Lung (tissue), 12 donors: ENCODE measurements around the gene UBE4A. TPM values are rescaled to one million over a fixed set of nuclear protein-coding genes. Genes with fewer than 3 reads are reported as not detected.

ENCODE experiments used
- ATAC-seq: fragments of 200-7000 bp; cut with Tn5 transposase; one replicate; pipeline ENCODE4 v1.9.1; 2020; ENCODE audit warnings: moderate number of reproducible peaks; ENCODE audit not compliant: insufficient read depth, low FRiP score
- DNase-seq, 3 donors: peaks; one replicate each; pipeline ENCODE4 v3.0.0-alpha.2; 2013 to 2017
- H3K27ac ChIP-seq, 2 donors: one replicate each; pipeline ENCODE4 v1.5.1; 2013; ENCODE audit warnings: mild to moderate bottlenecking in 2 of 2, moderate library complexity in 2 of 2, control low read depth in 1 of 2, inconsistent platforms in 1 of 2, low read depth in 1 of 2, low read length in 1 of 2
- H3K27me3 ChIP-seq, 3 donors: one replicate each; pipeline ENCODE4 v1.5.1; 2013; ENCODE audit warnings: low read length in 2 of 3; ENCODE audit not compliant: control insufficient read depth in 3 of 3, insufficient read depth in 3 of 3
- H3K36me3 ChIP-seq, 4 donors: one replicate each; pipeline ENCODE4 v1.5.1; 2013; ENCODE audit warnings: low read length in 4 of 4, mild to moderate bottlenecking in 1 of 4, moderate library complexity in 1 of 4; ENCODE audit not compliant: control insufficient read depth in 4 of 4, insufficient read depth in 4 of 4
- H3K4me1 ChIP-seq, 5 donors: one replicate each; pipeline ENCODE4 v1.5.1; 2013; ENCODE audit warnings: low read length in 5 of 5, mild to moderate bottlenecking in 2 of 5, moderate library complexity in 1 of 5; ENCODE audit not compliant: control insufficient read depth in 5 of 5, insufficient read depth in 5 of 5
- H3K4me3 ChIP-seq: one replicate; pipeline ENCODE4 v1.5.1; 2013; ENCODE audit warnings: mild to moderate bottlenecking, control low read depth, moderate library complexity
- H3K9ac ChIP-seq, 2 donors: one replicate each; pipeline ENCODE4 v1.5.1; 2013; ENCODE audit warnings: low read length in 2 of 2, control low read depth in 1 of 2; ENCODE audit not compliant: insufficient read depth in 1 of 2
- H3K9me3 ChIP-seq, 4 donors: one replicate each; pipeline ENCODE4 v1.5.1; 2013; ENCODE audit warnings: low read length in 3 of 4, mild to moderate bottlenecking in 1 of 4, moderate library complexity in 1 of 4; ENCODE audit not compliant: control insufficient read depth in 4 of 4, insufficient read depth in 3 of 4
- WGBS, 2 donors: extraction: QIAGEN DNeasy Blood & Tissue Kit; methylation state at CpG; one replicate each; pipeline ENCODE4 v1.1.7; 2013; 5-methylcytosine and 5-hydroxymethylcytosine counted together
- polyA plus RNA-seq, 2 donors: library from polyadenylated mRNA; stranded (reverse); fragments of 200-250 nt; gene quantifications; one replicate each; pipeline ENCODE4 v1.2.1, GENCODE V29; 2013
- total RNA-seq, 2 donors: library from RNA; depleted of rRNA in 1 of 2; stranded (reverse); fragments of >200 nt in 1 of 2; gene quantifications; one replicate each; pipeline ENCODE4 v1.2.1, GENCODE V29; 2014 to 2021
- TF ChIP-seq, protein P1 (sequence below): IDR thresholded peaks from 2 replicates; pipeline ENCODE4 v1.5.1; 2012; ENCODE audit warnings: mild to moderate bottlenecking; ENCODE audit errors: control extremely low read depth, extremely low read depth
- donor health status: control.
- donor health status: control.
- donor health status: Bipolar disorder and iron deficiency.
- donor health status: healthy.
- donor health status: DM: yes; HTN: yes; CAD: no.

UBE4A gene
- total and polyA plus RNA-seq, 4 donors, result 14.9 to 53.2 (median 27.8) TPM

DNA sequence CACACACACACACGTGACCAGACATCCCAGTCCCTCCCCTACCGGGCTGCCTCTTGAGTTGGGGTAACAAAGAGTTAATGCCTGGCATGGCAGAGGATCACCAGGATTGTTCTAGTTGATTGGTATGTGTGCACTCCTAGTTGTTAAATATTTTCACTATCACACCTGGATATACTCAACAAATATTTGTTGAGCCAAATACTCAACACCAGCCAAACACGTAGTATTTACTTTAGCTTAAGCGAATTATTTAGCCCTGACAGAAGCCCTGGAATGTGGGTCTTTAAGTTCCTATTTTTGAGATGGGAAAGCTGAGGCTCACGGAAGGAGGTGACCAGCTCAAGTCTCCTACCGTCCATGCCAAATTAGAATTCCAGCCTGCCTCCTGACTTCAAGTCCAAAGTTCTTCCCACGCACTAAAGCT is 44.4 kb upstream of the UBE4A start:
- Histone ChIP-seq H3K9ac (no peak overlapping the region), H3K36me3 (no peaks in the 10 kb centered on the region), H3K27me3 (no peaks in the 10 kb centered on the region), H3K27ac (no peak overlapping the region), H3K4me3 (no peak overlapping the region), H3K9me3 (no peaks in the 10 kb centered on the region), H3K4me1 (peaks cover 0 to 21% (median 13%) of the 10 kb centered on the region in 5 donors)
- 53 to 72% methylated on average over 7 of the region's 7 CpGs for WGBS, 2 donors
- TF ChIP-seq, protein P1, sequence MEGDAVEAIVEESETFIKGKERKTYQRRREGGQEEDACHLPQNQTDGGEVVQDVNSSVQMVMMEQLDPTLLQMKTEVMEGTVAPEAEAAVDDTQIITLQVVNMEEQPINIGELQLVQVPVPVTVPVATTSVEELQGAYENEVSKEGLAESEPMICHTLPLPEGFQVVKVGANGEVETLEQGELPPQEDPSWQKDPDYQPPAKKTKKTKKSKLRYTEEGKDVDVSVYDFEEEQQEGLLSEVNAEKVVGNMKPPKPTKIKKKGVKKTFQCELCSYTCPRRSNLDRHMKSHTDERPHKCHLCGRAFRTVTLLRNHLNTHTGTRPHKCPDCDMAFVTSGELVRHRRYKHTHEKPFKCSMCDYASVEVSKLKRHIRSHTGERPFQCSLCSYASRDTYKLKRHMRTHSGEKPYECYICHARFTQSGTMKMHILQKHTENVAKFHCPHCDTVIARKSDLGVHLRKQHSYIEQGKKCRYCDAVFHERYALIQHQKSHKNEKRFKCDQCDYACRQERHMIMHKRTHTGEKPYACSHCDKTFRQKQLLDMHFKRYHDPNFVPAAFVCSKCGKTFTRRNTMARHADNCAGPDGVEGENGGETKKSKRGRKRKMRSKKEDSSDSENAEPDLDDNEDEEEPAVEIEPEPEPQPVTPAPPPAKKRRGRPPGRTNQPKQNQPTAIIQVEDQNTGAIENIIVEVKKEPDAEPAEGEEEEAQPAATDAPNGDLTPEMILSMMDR, result no peak
- DNase-seq, result peak in 2 of 3 donors; percentile 29 to 56
- ATAC-seq, result no peak

DNA sequence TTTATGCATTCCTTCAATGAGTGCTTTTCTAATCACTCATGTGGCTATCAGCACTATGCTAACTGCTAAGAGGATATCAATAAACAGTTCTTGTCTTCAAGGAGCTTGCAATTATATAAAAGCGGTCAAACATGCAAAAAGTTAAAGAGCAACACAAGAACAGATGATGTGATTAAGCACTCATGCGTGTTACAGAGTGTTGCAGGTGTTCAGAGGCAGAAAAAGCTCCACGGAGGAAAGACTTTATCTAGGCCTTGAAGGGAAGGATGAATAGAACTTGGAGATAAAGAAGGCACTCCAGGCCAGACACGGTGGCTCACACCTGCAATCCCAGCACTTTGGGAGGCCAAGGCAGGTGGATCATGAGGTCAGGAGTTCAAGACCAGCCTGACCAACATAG is 41.3 kb upstream of the UBE4A start:
- no peak overlapping the region for H3K27ac ChIP-seq
- DNase-seq (no peak), ATAC-seq (no peak)
- H3K9me3 ChIP-seq, result no peaks in the 10 kb centered on the region
- no peaks in the 10 kb centered on the region for H3K27me3 ChIP-seq
- H3K4me3 ChIP-seq, result no peak overlapping the region
- WGBS, 2 donors, result 77 to 80% methylated on average over 4 of the region's 4 CpGs
- H3K36me3 ChIP-seq, result no peaks in the 10 kb centered on the region
- H3K9ac ChIP-seq, result no peak overlapping the region
- H3K4me1 ChIP-seq, result peaks cover 0 to 21% (median 15%) of the 10 kb centered on the region in 5 donors
- TF ChIP-seq, protein P1, result no peak

DNA sequence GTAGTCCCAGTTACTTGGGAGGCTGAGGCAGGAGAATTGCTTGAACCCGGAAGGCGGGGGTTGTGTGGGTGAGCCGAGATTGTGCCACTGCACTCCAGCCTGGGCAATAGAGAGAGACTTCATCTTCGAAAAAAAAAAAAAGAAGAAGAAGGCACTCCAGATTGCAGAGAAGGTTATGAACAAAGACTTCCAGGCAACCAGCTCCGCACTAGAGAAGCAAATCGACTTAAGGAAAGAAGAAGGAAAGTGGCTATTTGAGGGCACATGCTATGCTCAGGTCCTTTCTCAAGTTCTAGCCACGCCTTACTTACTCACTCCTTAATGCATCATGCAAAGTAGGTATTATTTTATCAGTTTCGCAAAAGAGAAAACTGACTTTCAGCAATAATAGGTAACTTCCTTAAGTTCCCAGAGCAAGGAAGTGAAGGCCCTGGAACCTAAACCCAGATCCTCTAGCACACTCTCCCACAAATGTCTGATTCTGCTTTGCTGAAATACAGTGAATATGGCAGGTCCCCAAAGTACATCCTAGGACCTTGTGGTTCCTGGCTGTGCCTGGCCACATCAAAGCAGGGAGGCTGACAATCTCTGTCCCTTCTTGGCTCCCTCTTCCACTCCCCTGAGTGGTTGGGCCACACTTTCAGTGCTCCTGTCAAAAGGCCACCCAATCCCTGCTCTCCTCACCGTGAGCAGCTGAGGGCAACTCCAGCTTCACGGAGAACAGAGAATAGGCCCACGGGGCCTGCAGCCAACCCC is 40.6 kb upstream of the UBE4A start:
- WGBS, 2 donors, result 60 to 68% methylated on average over 11 of the region's 11 CpGs
- H3K4me1 ChIP-seq, result peaks cover 0 to 21% (median 15%) of the 10 kb centered on the region in 5 donors
- no peaks in the 10 kb centered on the region for H3K36me3 ChIP-seq
- ATAC-seq, result peak; percentile 6
- no peaks in the 10 kb centered on the region for H3K9me3 ChIP-seq
- peak overlapping the region in 1 of 2 donors; percentile 89 for H3K27ac ChIP-seq
- no peaks in the 10 kb centered on the region for H3K27me3 ChIP-seq
- no peak for DNase-seq
- TF ChIP-seq, protein P1, result no peak
- no peak overlapping the region for H3K4me3 ChIP-seq
- H3K9ac ChIP-seq, result no peak overlapping the region

DNA sequence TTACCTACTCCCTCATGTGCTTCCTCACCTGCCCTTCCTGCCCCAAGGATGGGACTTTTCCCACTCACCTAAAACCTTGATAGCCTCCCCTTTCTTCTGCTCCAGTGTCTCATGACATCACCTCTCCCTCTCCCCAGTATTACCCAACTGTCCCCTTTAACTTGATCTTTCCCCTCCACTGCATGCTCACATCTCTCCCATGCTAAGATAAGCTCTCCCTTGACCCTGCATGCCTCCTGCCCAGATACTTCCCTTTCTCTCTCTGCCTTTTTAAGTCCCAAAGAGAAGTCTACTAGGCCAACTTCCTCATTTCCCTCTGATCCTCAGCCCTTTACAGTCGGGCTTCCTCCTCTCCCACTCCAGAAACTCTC is 40.1 kb upstream of the UBE4A start:
- H3K36me3 ChIP-seq, result no peaks in the 10 kb centered on the region
- H3K9ac ChIP-seq, result no peak overlapping the region
- ATAC-seq (peak; percentile 49), DNase-seq (no peak)
- 16 to 21% methylated on average over 1 of the region's 1 CpG for WGBS, 2 donors
- TF ChIP-seq, protein P1, result no peak
- H3K27me3 ChIP-seq, result no peaks in the 10 kb centered on the region
- H3K9me3 ChIP-seq, result no peaks in the 10 kb centered on the region
- peaks cover 0 to 21% (median 15%) of the 10 kb centered on the region in 5 donors for H3K4me1 ChIP-seq
- no peak overlapping the region for H3K4me3 ChIP-seq
- peak overlapping the region in 1 of 2 donors; percentile 89 for H3K27ac ChIP-seq
